ENCODE measurements around the gene CFAP45.

The CFAP45 gene

DNA sequence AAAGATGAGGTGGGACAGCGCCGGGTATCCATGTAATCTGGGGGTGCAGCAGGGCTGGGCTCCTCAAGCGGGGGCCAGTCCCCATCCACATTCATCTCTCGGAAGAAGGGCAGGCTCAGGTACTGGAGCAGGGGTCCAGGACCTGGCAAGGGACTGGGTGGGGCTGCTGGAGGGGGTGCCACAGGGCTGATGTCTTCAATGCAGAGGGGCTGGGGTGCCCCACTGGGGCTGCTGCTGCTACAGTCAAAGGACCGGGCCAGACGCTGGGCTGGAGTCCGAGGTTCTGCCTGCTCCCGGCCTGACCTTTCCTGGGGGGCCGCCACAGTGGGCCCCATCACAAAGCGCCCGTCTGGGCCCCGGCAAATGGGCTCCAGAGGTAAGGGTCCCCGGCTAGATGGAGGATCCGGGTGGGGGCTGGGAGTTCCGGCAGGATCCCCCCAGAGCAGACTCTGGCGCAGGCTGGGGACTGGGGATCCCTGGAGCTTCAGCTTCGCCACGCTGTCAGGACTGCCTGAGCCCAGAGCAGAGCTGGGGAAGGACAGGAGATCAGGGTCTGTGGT lies 28.6 kb upstream of the CFAP45 start:
- TF ChIP-seq TAF1 (IDR thresholded peaks at IDR 0.05; ENCODE audit: borderline replicate concordance, insufficient read depth, low read length) (no peak), SIN3A (IDR thresholded peaks at IDR 0.05; ENCODE audit: borderline replicate concordance, insufficient read depth, low read length) (no peak), POLR2AphosphoS5 (IDR thresholded peaks at IDR 0.05; ENCODE audit: low read depth, low read length) (no peak), FOXP2 (optimal IDR thresholded peaks at IDR 0.05; ENCODE audit: borderline replicate concordance, extremely low read depth, extremely low read length, insufficient read depth) (no peak), REST (IDR thresholded peaks at IDR 0.05; ENCODE audit: insufficient read depth in 1 of 2, low read depth in 2 of 2, low read length in 2 of 2) (no peak)

GRCh38 chr1:159927849-159928431 lies 28.0 kb upstream of the CFAP45 start:
- no peak for TF ChIP-seq TAF1 (IDR thresholded peaks at IDR 0.05; ENCODE audit: borderline replicate concordance, insufficient read depth, low read length)
- no peak for TF ChIP-seq FOXP2 (optimal IDR thresholded peaks at IDR 0.05; ENCODE audit: borderline replicate concordance, extremely low read depth, extremely low read length, insufficient read depth)
- no peak for TF ChIP-seq REST (IDR thresholded peaks at IDR 0.05; ENCODE audit: insufficient read depth in 1 of 2, low read depth in 2 of 2, low read length in 2 of 2)
- TF ChIP-seq POLR2AphosphoS5 (IDR thresholded peaks at IDR 0.05; ENCODE audit: low read depth, low read length) = no peak
- TF ChIP-seq SIN3A (IDR thresholded peaks at IDR 0.05; ENCODE audit: borderline replicate concordance, insufficient read depth, low read length) = no peak

GRCh38 chr1:159927211-159927848 lies 27.4 kb upstream of the CFAP45 start:
- no peak for TF ChIP-seq POLR2AphosphoS5 (IDR thresholded peaks at IDR 0.05; ENCODE audit: low read depth, low read length)
- TF ChIP-seq REST (IDR thresholded peaks at IDR 0.05; ENCODE audit: insufficient read depth in 1 of 2, low read depth in 2 of 2, low read length in 2 of 2) = no peak
- no peak for TF ChIP-seq TAF1 (IDR thresholded peaks at IDR 0.05; ENCODE audit: borderline replicate concordance, insufficient read depth, low read length)
- no peak for TF ChIP-seq FOXP2 (optimal IDR thresholded peaks at IDR 0.05; ENCODE audit: borderline replicate concordance, extremely low read depth, extremely low read length, insufficient read depth)
- no peak for TF ChIP-seq SIN3A (IDR thresholded peaks at IDR 0.05; ENCODE audit: borderline replicate concordance, insufficient read depth, low read length)

DNA sequence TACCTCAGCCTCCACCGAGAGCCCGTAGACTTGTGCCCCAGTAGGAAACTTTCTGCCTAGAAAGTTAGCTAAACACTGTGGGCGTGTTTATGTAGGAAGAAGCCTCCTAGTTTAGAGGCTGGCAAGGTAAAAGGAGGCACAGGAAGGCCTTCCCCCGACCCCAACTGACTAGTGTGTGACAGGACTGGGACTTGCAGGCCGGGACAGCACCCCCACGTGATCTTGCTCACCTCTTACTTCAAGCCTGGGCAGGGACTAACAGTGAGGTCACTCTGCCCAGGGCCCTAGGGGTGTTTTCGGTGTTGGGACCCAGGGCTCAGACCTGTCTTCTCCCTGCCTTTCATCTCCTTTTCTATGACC lies 25.7 kb upstream of the CFAP45 start:
- TF ChIP-seq REST (IDR thresholded peaks at IDR 0.05; ENCODE audit: insufficient read depth in 1 of 2, low read depth in 2 of 2, low read length in 2 of 2) = no peak
- no peak for TF ChIP-seq FOXP2 (optimal IDR thresholded peaks at IDR 0.05; ENCODE audit: borderline replicate concordance, extremely low read depth, extremely low read length, insufficient read depth)
- TF ChIP-seq POLR2AphosphoS5 (IDR thresholded peaks at IDR 0.05; ENCODE audit: low read depth, low read length) = no peak
- no peak for TF ChIP-seq SIN3A (IDR thresholded peaks at IDR 0.05; ENCODE audit: borderline replicate concordance, insufficient read depth, low read length)
- no peak for TF ChIP-seq TAF1 (IDR thresholded peaks at IDR 0.05; ENCODE audit: borderline replicate concordance, insufficient read depth, low read length)
